IPS-20b (cell line): ENCODE results near the gene ZNF594.
"Not testable (repeated sequence)": the region's sequence is repeated elsewhere in the genome, so short reads cannot be mapped to it uniquely, and the experiment has no call there.

ENCODE experiments used
- H3K27ac ChIP-seq: one replicate; pipeline ENCODE4 v1.5.1; 2013; ENCODE audit warnings: low read length
- H3K27me3 ChIP-seq: 2 replicates; pipeline ENCODE4 v1.6.1; 2013; ENCODE audit warnings: mild to moderate bottlenecking, low read length, inconsistent platforms; ENCODE audit not compliant: insufficient read depth
- H3K36me3 ChIP-seq: 2 replicates; pipeline ENCODE4 v1.6.1; 2013; ENCODE audit warnings: low read depth, mild to moderate bottlenecking, inconsistent platforms, low read length, moderate library complexity; ENCODE audit not compliant: insufficient read depth
- H3K4me1 ChIP-seq: 2 replicates; pipeline ENCODE4 v1.6.1; 2013; ENCODE audit warnings: mild to moderate bottlenecking, control low read depth, inconsistent platforms, low read length, moderate library complexity; ENCODE audit not compliant: insufficient read depth
- H3K4me3 ChIP-seq: 2 replicates; pipeline ENCODE4 v1.5.1; 2013; ENCODE audit warnings: mild to moderate bottlenecking, low read length, inconsistent platforms
- H3K9ac ChIP-seq: 2 replicates; pipeline ENCODE4 v1.6.1; 2013; ENCODE audit warnings: low read depth, mild to moderate bottlenecking, inconsistent platforms, low read length, moderate library complexity
- H3K9me3 ChIP-seq: 2 replicates; pipeline ENCODE4 v1.6.1; 2013; ENCODE audit warnings: mild to moderate bottlenecking, low read depth, low read length, inconsistent platforms; ENCODE audit not compliant: insufficient read depth

The ZNF594 gene

GRCh38 chr17:5146122-5146521, 45.5 kb downstream of the ZNF594 start:
- H3K4me3 ChIP-seq, H3K4me1 ChIP-seq, H3K9ac ChIP-seq, H3K9me3 ChIP-seq, H3K27me3 ChIP-seq, H3K36me3 ChIP-seq, H3K27ac ChIP-seq: not testable (repeated sequence)

GRCh38 chr17:5142877-5143276, 48.8 kb downstream of the ZNF594 start:
- not testable (repeated sequence) for H3K27ac ChIP-seq, H3K4me1 ChIP-seq, H3K9ac ChIP-seq, H3K36me3 ChIP-seq, H3K27me3 ChIP-seq, H3K4me3 ChIP-seq, H3K9me3 ChIP-seq

GRCh38 chr17:5139458-5139732, 52.3 kb downstream of the ZNF594 start:
- H3K27me3 ChIP-seq = no peaks in the 10 kb centered on the region
- no peaks in the 10 kb centered on the region for H3K36me3 ChIP-seq
- no peaks in the 10 kb centered on the region for H3K4me1 ChIP-seq
- no peaks in the 10 kb centered on the region for H3K9me3 ChIP-seq
- no peak overlapping the region for H3K27ac ChIP-seq
- no peak overlapping the region for H3K4me3 ChIP-seq
- H3K9ac ChIP-seq = no peak overlapping the region

- Histone ChIP-seq H3K36me3 (no peaks in the 10 kb centered on the region), H3K4me3 (no peak overlapping the region), H3K9ac (no peak overlapping the region), H3K27me3 (no peaks in the 10 kb centered on the region), H3K9me3 (no peaks in the 10 kb centered on the region), H3K4me1 (no peaks in the 10 kb centered on the region), H3K27ac (no peak overlapping the region)
Measured at GRCh38 chr17:5138616-5139457, 52.8 kb downstream of the ZNF594 start.

GRCh38 chr17:5138198-5138544, 53.5 kb downstream of the ZNF594 start:
- H3K27me3 ChIP-seq, H3K4me1 ChIP-seq, H3K9ac ChIP-seq, H3K4me3 ChIP-seq, H3K9me3 ChIP-seq, H3K27ac ChIP-seq, H3K36me3 ChIP-seq: not testable (repeated sequence)

GRCh38 chr17:5137511-5138197, 54.0 kb downstream of the ZNF594 start:
- not testable (repeated sequence) for H3K27ac ChIP-seq, H3K4me1 ChIP-seq, H3K4me3 ChIP-seq, H3K36me3 ChIP-seq, H3K9ac ChIP-seq, H3K9me3 ChIP-seq, H3K27me3 ChIP-seq

- H3K4me1 ChIP-seq, H3K4me3 ChIP-seq, H3K9me3 ChIP-seq, H3K27me3 ChIP-seq, H3K9ac ChIP-seq, H3K36me3 ChIP-seq, H3K27ac ChIP-seq: not testable (repeated sequence)
Measured at GRCh38 chr17:5136580-5137412, 54.9 kb downstream of the ZNF594 start.

GRCh38 chr17:5135726-5136579, 55.7 kb downstream of the ZNF594 start:
- no peak overlapping the region for H3K9ac ChIP-seq
- H3K27ac ChIP-seq = no peak overlapping the region

GRCh38 chr17:5135131-5135712, 56.4 kb downstream of the ZNF594 start:
- H3K27ac ChIP-seq, H3K9me3 ChIP-seq, H3K9ac ChIP-seq, H3K27me3 ChIP-seq, H3K4me1 ChIP-seq, H3K36me3 ChIP-seq, H3K4me3 ChIP-seq: not testable (repeated sequence)

More at GRCh38 chr17:5135726-5136579, 55.7 kb downstream of the ZNF594 start:
- Histone ChIP-seq H3K36me3 (no peaks in the 10 kb centered on the region), H3K4me1 (no peaks in the 10 kb centered on the region), H3K4me3 (no peak overlapping the region), H3K27me3 (no peaks in the 10 kb centered on the region), H3K9me3 (no peaks in the 10 kb centered on the region)

GRCh38 chr17:5134571-5134970, 57.1 kb downstream of the ZNF594 start:
- not testable (repeated sequence) for H3K36me3 ChIP-seq, H3K27me3 ChIP-seq, H3K9ac ChIP-seq, H3K4me3 ChIP-seq, H3K27ac ChIP-seq, H3K9me3 ChIP-seq, H3K4me1 ChIP-seq

- H3K27me3 ChIP-seq, H3K4me3 ChIP-seq, H3K4me1 ChIP-seq, H3K9me3 ChIP-seq, H3K27ac ChIP-seq, H3K36me3 ChIP-seq, H3K9ac ChIP-seq: not testable (repeated sequence)
Measured at GRCh38 chr17:5133961-5134360, 57.7 kb downstream of the ZNF594 start.
